ENCODE measurements around the gene HIBCH. TPM values are rescaled to one million over a fixed set of nuclear protein-coding genes. Genes with fewer than 3 reads are reported as not detected.

Gene HIBCH
- total and polyA plus RNA-seq, 2 of the 13 experiments (the other 11 are each of a cell fraction or from before 2014, with no cell fraction given): 18.8 to 49.5 TPM

- Histone ChIP-seq H2AFZ (ENCODE audit: low read length) (no peak overlapping the region), H3K9me3 (ENCODE audit: low read length) (no peaks in the 10 kb centered on the region), H3K79me2 (ENCODE audit: insufficient read depth, low read length) (no peaks in the 10 kb centered on the region), H3K4me3 (replicated peaks in 1 of 3; ENCODE audit: insufficient read depth in 1 of 3, low read depth in 2 of 3, low read length in 3 of 3) (no peak overlapping the region), H4K20me1 (ENCODE audit: insufficient read depth, low read length) (no peaks in the 10 kb centered on the region), H3K36me3 (replicated peaks in 1 of 2; ENCODE audit: control insufficient read depth in 1 of 2, insufficient read depth in 2 of 2, low read length in 2 of 2) (peaks cover 1 to 25% of the 10 kb centered on the region in 2 experiments; a peak in 3 of 5 replicates), H3K4me2 (ENCODE audit: low read depth, low read length) (no peak overlapping the region), H3K4me1 (ENCODE audit: insufficient read depth, low read length) (no peaks in the 10 kb centered on the region), H3K9ac (ENCODE audit: insufficient read depth, low read depth, low read length) (no peak overlapping the region), H3K27me3 (ENCODE audit: control insufficient read depth in 1 of 2, insufficient read depth in 2 of 2, low read length in 2 of 2) (no peaks in the 10 kb centered on the region), H3K27ac (ENCODE audit: extremely low read length, insufficient read depth, low read length) (no peak overlapping the region)
- 93% methylated on average over 1 of the region's 1 CpG for WGBS (ENCODE audit: low lambda C conversion rate)
- ChIA-PET POLR2A (no interaction called here), CTCF (ENCODE audit: low intra/inter-chr PET ratio, low total read pairs) (no interaction called here)
- intact Hi-C loops (cut with micrococcal nuclease; ENCODE audit: unreplicated experiment) (no loop called here), in situ Hi-C loops (cut with HindIII; ENCODE audit: extremely low pct_ligation_motif_present, low pct_unique_long_range_greater_than_20kb) (no loop called here)
- FAIRE-seq (no peak), DNase-seq (ENCODE audit: low spot score) (no peak), ATAC-seq (no peak)
- TF ChIP-seq NCOA5 (CRISPR knock-in tag; IDR thresholded peaks at IDR 0.05): no peak
- no peak for TF ChIP-seq ZNF644 (CRISPR knock-in tag; IDR thresholded peaks at IDR 0.05; ENCODE audit: low read depth)
- no peak for TF ChIP-seq ZFP90 (CRISPR knock-in tag; IDR thresholded peaks at IDR 0.05; ENCODE audit: borderline replicate concordance)
- TF ChIP-seq HOXD1 (CRISPR knock-in tag; IDR thresholded peaks at IDR 0.05): no peak
- TF ChIP-seq HNRNPUL1 (IDR thresholded peaks at IDR 0.05; ENCODE audit: low read depth, low read length): no peak
- no peak for TF ChIP-seq ZNF33B (CRISPR knock-in tag; IDR thresholded peaks at IDR 0.05)
- TF ChIP-seq ZNF275 (CRISPR knock-in tag; IDR thresholded peaks at IDR 0.05; ENCODE audit: borderline replicate concordance): no peak
- no peak for TF ChIP-seq BCL6 (CRISPR knock-in tag; IDR thresholded peaks at IDR 0.05)
- TF ChIP-seq ARNT2 (CRISPR knock-in tag; IDR thresholded peaks at IDR 0.05; ENCODE audit: low read depth): no peak
- no peak for TF ChIP-seq ZNF143 (CRISPR knock-in tag; IDR thresholded peaks at IDR 0.05)
- TF ChIP-seq ZBTB40 (IDR thresholded peaks at IDR 0.05): no peak
- TF ChIP-seq ZBTB40 (CRISPR knock-in tag; IDR thresholded peaks at IDR 0.05): no peak
- no peak for TF ChIP-seq RFXAP (CRISPR knock-in tag; IDR thresholded peaks at IDR 0.05; ENCODE audit: borderline replicate concordance)
- no peak for TF ChIP-seq ZFP36L2 (CRISPR knock-in tag; IDR thresholded peaks at IDR 0.05)
- no peak for TF ChIP-seq NR2C2 (CRISPR knock-in tag; IDR thresholded peaks at IDR 0.05; ENCODE audit: borderline replicate concordance)
- BruUV-seq (replicated peaks): no TSS peak
Measured at GRCh38 chr2:190199530-190199929, 120.1 kb downstream of the HIBCH start.
